LoVo (cell line): ENCODE results near the gene RPL37.
"Not testable (repeated sequence)": the region's sequence is repeated elsewhere in the genome, so short reads cannot be mapped to it uniquely, and the experiment has no call there.

ENCODE experiments used
- DNase-seq: peaks from one replicate; pipeline ENCODE4 v3.0.0-alpha.2; 2016; ENCODE audit warnings: low spot score

The RPL37 gene

GRCh38 chr5:40833712-40834229 lies 1.3 kb downstream of the RPL37 start:
- DNase-seq: no peak

DNA sequence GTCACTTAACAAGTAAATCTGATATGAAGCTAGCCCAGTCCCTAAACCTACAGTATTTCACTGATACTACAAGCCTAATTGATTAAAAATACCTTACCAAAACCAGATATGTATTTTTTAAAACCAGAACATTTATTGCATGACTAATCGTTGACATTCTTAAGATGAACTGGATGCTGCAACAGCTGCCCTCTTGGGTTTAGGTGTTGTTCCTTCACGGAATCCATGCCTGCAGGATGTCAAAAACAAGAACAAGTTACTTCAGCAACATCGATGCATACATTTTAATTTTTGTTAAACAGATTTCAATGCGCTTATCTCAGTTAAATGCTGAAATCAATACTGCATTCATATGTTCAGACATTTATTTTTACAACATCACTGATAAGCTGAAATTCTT lies 2.7 kb downstream of the RPL37 start:
- DNase-seq: no peak

DNA sequence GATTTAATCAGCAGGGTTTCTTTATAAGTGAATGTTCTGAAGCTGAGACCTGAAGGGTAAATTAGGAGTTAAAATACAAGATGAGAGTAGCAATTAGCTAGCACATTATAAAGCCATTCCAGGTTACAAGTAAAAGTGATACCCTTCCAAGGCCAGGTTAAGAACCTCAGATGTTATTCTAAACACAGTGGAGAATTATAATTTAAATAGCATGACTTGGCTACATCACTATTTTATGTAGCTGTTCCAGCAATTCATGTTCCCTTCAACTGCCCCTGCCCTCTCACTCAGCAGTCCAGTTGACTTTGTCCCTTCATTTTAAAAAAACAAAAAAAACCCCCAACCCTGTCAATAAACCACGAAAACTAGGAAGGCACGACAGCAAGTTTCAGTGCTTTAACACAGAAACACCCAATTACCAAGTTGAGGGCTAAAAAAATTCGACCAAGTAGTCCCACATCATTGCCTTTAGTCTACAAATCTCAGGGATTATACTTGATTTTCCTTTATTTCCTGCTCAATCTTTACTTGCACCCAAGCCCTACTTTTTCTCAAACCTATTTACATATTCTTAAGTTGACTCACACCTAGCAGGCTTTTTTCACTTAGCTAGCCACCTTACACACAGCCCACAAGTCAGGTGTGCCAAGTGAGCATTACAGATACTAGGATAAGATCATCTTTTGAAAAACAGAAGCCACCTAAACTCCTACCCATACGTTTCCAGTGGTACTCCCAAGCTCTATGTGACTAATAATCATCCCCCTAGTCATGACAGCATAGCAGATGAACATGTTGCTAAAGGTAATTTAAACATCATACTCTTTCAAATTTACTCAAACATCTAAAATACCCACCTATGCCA lies 3.4 kb downstream of the RPL37 start:
- no peak for DNase-seq

GRCh38 chr5:40829748-40830533 lies 5.1 kb downstream of the RPL37 start:
- DNase-seq: no peak

- no peak for DNase-seq
Observed at GRCh38 chr5:40828690-40829661, 6.0 kb downstream of the RPL37 start.

DNA sequence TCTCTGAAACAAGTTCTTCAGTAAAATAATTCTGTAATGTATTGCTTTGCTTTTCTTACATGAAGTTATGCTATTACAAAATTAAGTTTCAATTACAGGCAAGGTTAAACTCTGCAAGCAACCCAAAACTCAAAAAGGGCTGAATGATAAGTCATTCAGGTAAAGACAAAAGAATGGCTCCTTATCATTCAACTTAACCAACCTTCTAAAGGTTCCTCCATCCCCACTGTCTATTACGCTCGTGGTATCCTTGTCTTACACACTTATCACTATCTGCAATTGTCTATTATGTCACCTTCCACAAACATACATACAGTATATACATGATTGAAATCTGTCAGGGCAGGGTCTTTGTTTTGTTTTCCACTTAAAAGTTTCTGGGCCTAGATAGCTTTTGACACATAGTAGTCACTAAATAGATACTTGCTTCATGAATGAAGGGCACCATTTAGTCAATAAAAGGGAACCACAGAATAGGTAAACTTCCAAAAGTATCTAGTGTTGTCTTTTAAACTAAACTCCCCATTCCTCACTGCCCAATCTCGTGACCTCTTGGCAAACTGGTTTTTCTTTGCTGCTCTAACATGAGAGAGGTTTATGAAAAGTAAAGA lies 6.9 kb downstream of the RPL37 start:
- DNase-seq: no peak

- DNase-seq: no peak
Observed at GRCh38 chr5:40827188-40827977, 7.6 kb downstream of the RPL37 start.

DNA sequence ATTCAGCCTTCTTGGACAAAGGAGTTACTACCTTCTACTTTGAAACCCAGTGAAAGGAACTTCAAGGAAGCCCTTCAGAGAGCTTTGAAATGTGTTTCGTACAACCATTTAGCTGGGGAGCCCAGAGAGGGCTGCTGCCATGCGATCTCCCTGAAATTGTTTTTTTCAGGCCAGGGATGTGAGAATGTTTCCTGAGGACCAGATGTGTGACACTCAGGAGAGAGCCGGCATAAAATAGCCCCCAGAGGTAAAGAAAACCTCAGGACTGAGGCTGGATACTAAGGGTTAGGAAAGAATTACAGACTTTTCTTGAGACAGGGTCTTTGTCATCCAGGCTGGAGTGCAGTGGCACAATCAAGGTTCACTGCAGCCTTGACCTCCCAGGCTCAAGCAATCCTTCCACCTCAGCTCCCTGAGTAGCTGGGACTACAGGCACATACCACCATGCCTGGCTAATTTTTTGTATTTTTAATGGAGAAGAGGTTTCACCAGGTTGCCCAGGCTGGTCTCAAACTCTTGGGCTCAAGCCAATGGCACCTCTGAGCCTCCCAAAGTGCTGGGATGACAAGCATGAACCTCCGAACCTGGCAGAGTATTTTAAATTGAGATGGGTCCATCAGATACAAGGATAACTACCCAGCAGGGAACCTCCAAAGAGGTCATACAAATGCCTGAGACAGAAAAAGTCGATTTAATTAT lies 8.4 kb downstream of the RPL37 start:
- DNase-seq: no peak

DNA sequence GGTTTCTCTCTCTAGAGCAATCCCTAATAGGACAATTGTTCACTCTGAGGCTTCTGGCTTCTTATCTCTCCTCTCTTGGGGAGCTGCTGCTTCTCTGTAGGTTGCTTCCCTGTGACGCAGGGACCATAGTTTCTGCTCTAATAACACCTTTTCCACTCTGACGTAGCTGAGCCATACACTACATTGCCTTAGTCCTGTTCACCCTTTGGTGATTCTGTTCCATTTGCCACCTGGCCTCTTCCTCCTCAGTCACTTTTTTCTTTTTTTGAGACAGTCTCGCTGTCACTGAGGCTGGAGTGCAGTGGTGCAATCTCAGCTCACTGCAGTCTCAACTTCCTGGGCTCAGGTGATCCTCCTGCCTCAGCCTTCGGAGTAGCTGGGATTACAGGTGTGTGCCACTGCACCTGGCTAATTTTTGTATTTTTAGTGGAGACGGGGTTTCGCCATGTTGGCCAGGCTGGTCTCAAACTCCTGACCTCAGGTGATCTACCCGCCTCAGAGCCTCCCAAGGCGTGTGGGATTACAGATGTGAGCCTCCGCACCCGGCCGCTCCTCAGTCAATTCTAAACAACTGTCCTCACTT lies 9.5 kb downstream of the RPL37 start:
- not testable (repeated sequence) for DNase-seq

GRCh38 chr5:40823459-40823858 lies 11.6 kb downstream of the RPL37 start:
- DNase-seq: no peak

DNA sequence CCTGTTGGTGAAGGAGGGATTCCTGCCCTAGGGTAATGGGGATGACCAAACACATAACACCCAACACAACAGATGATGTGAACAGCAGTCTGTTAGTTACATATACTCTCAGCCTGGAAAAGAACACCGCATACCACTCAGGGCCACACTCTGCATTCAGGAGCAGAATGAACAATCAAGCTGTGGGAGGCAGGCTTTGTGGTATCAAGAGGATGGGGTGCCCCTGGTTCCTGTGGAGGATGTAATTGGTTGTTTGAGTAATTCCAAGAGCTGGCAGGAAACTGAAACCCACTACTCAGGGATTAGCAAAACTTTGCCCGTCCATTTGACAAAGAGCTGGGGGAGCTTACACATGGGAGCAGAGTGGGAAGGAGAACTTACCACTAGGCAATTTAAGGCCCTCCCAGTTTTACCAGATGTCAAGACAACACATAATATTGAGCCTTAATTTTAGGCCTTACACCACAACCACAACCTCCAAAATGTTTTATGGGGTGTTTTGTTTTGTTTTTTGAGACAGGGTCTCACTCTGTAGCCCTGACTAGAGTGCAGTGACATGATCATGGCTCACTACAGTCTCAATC lies 21.2 kb downstream of the RPL37 start:
- no peak for DNase-seq

DNA sequence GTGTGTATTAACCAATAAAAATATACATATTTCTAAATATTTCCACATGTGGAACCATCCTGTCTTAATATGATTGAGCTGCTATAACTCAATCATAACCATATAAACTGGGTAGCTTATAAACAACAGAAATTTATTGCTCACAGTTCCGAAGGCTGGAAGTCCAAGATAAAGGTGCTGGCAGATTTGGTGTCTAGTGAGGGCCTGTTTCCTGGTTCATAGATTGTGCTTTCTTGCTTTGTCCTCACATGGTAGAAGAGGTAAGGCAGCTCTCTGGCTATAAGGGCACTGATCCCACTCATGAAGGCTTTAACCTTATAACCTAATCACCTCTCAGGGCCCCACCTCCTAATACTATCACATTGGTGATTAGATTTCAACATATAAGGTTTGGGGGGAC lies 22.9 kb downstream of the RPL37 start:
- DNase-seq: no peak

DNA sequence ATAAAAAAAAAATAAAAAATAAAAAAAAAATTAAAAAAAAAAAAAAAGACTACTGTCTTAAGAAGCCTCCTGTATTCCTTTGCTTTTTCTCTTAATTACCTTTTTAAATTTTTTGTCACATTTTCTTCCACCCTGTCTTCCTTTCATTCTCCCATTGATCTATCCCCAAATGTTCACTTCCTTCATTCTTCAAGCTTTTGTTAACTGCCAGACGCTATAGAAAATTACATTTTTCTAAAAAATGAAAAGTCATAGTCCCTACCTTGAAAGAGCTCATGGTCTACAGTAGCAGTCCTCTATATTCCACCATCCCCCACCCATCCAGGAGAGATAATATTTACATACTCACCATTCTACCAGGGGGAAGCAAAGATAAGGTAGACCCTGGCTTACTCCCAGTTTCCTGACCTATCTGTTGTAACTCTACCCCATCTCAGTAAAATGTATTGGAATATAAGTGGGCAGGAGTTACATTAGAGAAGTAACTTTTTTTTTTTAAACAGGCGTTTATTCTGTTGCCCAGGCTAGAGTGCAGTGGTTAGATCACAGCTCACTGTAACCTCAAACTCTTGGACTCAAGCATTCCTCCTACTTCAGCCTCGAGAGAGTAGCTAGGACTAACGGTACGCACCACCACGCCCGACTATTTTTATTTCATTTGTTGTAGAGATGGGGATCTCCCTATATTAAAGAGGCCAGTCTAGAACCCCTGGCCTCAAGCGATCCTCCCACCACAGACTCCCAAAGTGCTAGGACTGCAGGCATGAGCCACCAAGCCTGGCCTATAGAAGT lies 33.1 kb downstream of the RPL37 start:
- no peak for DNase-seq

DNA sequence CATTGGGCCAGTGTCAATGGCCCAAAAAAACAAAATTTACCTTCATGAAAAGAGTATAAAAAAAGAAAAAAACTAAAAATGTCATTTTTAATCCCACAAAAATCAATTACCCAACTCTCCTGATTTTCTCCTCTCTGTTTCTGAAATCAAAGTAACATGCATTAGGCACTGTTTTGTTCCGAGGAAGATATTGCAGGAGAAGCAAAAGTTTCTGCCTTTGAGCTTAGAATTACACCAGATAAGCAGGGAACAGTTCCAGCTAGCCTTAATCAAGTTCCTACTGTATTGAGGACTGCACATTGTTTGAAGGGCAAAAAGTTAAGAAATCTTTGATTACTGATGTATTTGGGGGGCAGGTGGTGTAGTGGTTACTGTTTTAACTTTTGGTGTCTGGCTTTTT lies 35.8 kb downstream of the RPL37 start:
- DNase-seq: no peak

DNA sequence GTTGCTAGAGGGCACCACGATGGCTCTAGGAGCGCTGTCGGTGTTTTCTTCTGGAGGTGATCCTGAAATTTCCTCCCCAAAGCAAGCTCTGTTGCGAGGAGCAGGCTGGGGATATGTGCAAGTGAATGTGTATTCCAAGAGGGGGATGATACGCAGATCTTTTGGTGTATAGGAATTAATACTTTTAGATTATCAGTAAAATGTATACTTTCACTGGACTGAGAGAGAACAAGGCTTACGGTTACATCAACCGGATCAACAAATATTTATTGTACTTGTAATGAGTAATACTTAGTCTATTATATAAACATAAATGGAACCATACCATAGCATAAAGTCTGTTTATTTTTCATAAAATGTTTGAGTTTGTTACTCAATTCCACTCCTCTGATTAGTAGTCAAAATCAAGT lies 36.2 kb downstream of the RPL37 start:
- peak; percentile 67 for DNase-seq

DNA sequence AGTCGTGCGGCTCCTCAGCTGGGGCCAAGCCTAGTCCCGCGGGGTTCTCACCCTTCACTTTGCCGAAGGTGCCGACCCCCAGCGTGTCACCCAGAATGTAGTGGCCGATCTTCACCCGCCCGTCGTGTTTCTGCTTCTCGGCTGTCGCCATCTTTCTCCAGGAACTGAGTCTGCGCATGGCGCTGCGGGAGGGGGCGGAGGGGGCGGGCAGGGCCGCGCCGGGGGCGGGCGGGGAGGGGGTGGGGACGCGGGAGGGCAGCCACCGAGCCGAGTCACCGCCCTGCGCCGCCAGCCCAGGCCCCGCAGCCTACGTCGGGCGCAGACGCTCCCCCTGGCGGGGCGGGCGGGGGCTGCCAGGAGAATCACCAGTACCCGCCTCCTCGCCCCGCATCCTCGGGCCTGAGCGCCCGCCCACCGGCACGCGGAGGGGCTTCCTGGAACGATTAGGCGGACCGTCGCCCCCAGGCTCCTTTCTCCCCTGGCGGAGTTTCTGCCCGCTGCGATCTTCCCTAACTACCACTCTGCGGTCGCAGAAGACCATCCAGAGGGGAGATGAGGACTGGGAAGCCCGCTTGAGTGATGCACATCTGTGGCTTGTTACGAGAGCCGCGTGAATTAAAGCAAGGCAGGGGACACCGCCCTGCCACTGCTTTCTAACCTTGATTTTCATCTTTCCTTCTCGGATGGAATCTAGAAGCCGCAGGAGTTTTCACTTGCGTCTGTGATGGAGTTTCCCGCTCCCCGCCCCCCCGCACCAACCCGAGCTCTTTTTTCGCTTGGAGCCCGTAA lies 36.8 kb downstream of the RPL37 start, which contains the start of gene PRKAA1:
Gene PRKAA1, minus strand, starts transcription at position 363 of the 789 bp plus-strand sequence. Its CDS starts 185 bp downstream, at position 178.
- peak; percentile 97 for DNase-seq

DNA sequence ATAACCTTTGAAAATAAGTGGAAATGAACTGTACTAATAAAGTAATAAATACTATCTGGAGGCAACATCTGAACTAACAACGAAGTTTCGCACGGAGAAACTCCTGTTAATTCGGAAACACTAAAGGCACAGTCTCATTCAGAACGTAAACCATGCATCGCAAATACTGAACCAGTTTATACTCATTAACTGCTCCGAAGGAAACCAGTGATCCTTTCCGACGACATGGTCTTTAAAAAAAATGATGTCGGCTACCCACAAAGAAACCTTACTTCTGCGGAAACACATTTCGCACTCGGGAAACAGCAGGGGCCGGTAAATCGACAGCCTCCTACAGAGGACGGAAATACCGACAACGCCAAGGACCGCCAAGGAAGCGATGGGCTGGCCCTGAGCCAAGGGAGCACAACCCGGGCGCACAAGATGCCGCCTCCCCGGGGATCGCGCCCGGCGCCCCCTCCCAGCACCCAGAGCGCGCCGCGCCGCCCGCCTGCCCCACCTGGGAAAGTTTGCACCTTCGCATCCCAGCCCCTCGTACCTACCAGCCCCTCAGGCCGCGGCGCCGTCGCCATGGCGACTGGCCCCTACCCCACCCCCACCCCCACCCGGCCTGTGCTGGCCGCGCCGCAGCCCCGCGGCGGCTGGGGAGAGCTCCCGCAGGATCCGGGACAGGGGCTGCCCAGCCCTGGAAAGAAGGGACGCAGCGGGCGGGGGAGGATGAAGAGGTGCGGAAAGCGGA lies 37.6 kb downstream of the RPL37 start:
- peak; percentile 76 for DNase-seq
